ENCODE data around the gene ADNP2. TPM values are rescaled to one million over a fixed set of nuclear protein-coding genes. Genes with fewer than 3 reads are reported as not detected.

Gene ADNP2
- total and polyA plus RNA-seq, 2 of the 13 experiments (the other 11 are each of a cell fraction or from before 2014, with no cell fraction given): 10.8 to 25.5 TPM

GRCh38 chr18:80180778-80181564 is 71.9 kb downstream of the ADNP2 start (continued):
- TF ChIP-seq, protein P1, sequence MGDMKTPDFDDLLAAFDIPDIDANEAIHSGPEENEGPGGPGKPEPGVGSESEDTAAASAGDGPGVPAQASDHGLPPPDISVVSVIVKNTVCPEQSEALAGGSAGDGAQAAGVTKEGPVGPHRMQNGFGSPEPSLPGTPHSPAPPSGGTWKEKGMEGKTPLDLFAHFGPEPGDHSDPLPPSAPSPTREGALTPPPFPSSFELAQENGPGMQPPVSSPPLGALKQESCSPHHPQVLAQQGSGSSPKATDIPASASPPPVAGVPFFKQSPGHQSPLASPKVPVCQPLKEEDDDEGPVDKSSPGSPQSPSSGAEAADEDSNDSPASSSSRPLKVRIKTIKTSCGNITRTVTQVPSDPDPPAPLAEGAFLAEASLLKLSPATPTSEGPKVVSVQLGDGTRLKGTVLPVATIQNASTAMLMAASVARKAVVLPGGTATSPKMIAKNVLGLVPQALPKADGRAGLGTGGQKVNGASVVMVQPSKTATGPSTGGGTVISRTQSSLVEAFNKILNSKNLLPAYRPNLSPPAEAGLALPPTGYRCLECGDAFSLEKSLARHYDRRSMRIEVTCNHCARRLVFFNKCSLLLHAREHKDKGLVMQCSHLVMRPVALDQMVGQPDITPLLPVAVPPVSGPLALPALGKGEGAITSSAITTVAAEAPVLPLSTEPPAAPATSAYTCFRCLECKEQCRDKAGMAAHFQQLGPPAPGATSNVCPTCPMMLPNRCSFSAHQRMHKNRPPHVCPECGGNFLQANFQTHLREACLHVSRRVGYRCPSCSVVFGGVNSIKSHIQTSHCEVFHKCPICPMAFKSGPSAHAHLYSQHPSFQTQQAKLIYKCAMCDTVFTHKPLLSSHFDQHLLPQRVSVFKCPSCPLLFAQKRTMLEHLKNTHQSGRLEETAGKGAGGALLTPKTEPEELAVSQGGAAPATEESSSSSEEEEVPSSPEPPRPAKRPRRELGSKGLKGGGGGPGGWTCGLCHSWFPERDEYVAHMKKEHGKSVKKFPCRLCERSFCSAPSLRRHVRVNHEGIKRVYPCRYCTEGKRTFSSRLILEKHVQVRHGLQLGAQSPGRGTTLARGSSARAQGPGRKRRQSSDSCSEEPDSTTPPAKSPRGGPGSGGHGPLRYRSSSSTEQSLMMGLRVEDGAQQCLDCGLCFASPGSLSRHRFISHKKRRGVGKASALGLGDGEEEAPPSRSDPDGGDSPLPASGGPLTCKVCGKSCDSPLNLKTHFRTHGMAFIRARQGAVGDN (CRISPR knock-in tag; IDR thresholded peaks at IDR 0.05): no peak
- TF ChIP-seq KMT2A (CRISPR knock-in tag; IDR thresholded peaks at IDR 0.05) (no peak), ZNF44 (CRISPR knock-in tag; IDR thresholded peaks at IDR 0.05) (no peak)

GRCh38 chr18:80181642-80182461 is 72.8 kb downstream of the ADNP2 start:
- peaks cover 13% of the 10 kb centered on the region for H3K4me1 ChIP-seq (ENCODE audit: insufficient read depth, low read length)
- ATAC-seq (peak; percentile 57), DNase-seq (ENCODE audit: low spot score) (peak; percentile 33), FAIRE-seq (no peak)
- WGBS (ENCODE audit: low lambda C conversion rate): 69% methylated on average over 11 of the region's 12 CpGs
- ChIA-PET POLR2A (no interaction called here), CTCF (ENCODE audit: low intra/inter-chr PET ratio, low total read pairs) (no interaction called here)
- H2AFZ ChIP-seq (ENCODE audit: low read length): no peak overlapping the region
- H3K9ac ChIP-seq (ENCODE audit: insufficient read depth, low read depth, low read length): no peak overlapping the region
- no peaks in the 10 kb centered on the region for H3K79me2 ChIP-seq (ENCODE audit: insufficient read depth, low read length)
- H3K27ac ChIP-seq (ENCODE audit: extremely low read length, insufficient read depth, low read length): no peak overlapping the region
- in situ Hi-C loops (cut with HindIII; ENCODE audit: extremely low pct_ligation_motif_present, low pct_unique_long_range_greater_than_20kb): no loop called here
- intact Hi-C loops (cut with micrococcal nuclease; ENCODE audit: unreplicated experiment): no loop called here
- H3K9me3 ChIP-seq (ENCODE audit: low read length): no peaks in the 10 kb centered on the region
- H3K4me3 ChIP-seq (replicated peaks in 1 of 3; ENCODE audit: insufficient read depth in 1 of 3, low read depth in 2 of 3, low read length in 3 of 3): no peak overlapping the region
- H3K36me3 ChIP-seq (replicated peaks in 1 of 2; ENCODE audit: control insufficient read depth in 1 of 2, insufficient read depth in 2 of 2, low read length in 2 of 2): no peaks in the 10 kb centered on the region
- no peaks in the 10 kb centered on the region for H4K20me1 ChIP-seq (ENCODE audit: insufficient read depth, low read length)
- H3K4me2 ChIP-seq (ENCODE audit: low read depth, low read length): no peak overlapping the region
- BruUV-seq (replicated peaks): no TSS peak
- no peaks in the 10 kb centered on the region for H3K27me3 ChIP-seq (ENCODE audit: control insufficient read depth in 1 of 2, insufficient read depth in 2 of 2, low read length in 2 of 2)
- TF ChIP-seq RARA (CRISPR knock-in tag; IDR thresholded peaks at IDR 0.05): 0 out of 2 replicates have a peak, but pooled peaks have one; percentile 33
- TF ChIP-seq SKI (IDR thresholded peaks at IDR 0.05; ENCODE audit: partially characterized antibody): peak; percentile 39
- TF ChIP-seq CEBPB (IDR thresholded peaks at IDR 0.05; ENCODE audit: borderline replicate concordance, low read depth, low read length): peak; percentile 61; the same call in 1 of the 2 replicates
- TF ChIP-seq, protein P2, sequence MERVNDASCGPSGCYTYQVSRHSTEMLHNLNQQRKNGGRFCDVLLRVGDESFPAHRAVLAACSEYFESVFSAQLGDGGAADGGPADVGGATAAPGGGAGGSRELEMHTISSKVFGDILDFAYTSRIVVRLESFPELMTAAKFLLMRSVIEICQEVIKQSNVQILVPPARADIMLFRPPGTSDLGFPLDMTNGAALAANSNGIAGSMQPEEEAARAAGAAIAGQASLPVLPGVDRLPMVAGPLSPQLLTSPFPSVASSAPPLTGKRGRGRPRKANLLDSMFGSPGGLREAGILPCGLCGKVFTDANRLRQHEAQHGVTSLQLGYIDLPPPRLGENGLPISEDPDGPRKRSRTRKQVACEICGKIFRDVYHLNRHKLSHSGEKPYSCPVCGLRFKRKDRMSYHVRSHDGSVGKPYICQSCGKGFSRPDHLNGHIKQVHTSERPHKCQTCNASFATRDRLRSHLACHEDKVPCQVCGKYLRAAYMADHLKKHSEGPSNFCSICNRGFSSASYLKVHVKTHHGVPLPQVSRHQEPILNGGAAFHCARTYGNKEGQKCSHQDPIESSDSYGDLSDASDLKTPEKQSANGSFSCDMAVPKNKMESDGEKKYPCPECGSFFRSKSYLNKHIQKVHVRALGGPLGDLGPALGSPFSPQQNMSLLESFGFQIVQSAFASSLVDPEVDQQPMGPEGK (CRISPR knock-in tag; IDR thresholded peaks at IDR 0.05): 0 out of 2 replicates have a peak, but pooled peaks have one; percentile 48
- TF ChIP-seq, protein P3, sequence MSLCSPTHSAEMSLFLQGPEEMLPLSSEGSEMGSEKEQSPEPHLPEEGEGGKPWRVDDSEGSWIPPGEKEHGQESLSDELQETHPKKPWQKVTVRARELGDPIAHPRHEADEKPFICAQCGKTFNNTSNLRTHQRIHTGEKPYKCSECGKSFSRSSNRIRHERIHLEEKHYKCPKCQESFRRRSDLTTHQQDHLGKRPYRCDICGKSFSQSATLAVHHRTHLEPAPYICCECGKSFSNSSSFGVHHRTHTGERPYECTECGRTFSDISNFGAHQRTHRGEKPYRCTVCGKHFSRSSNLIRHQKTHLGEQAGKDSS (CRISPR knock-in tag; IDR thresholded peaks at IDR 0.05; ENCODE audit: borderline replicate concordance, low read depth): peak; percentile 62; the same call in 1 of the 2 replicates
- TF ChIP-seq, protein P4, sequence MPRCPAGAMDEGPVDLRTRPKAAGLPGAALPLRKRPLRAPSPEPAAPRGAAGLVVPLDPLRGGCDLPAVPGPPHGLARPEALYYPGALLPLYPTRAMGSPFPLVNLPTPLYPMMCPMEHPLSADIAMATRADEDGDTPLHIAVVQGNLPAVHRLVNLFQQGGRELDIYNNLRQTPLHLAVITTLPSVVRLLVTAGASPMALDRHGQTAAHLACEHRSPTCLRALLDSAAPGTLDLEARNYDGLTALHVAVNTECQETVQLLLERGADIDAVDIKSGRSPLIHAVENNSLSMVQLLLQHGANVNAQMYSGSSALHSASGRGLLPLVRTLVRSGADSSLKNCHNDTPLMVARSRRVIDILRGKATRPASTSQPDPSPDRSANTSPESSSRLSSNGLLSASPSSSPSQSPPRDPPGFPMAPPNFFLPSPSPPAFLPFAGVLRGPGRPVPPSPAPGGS (CRISPR knock-in tag; IDR thresholded peaks at IDR 0.05): no peak
- no peak for TF ChIP-seq CBX5 (CRISPR knock-in tag; IDR thresholded peaks at IDR 0.05; ENCODE audit: borderline replicate concordance)
- TF ChIP-seq ZSCAN31 (CRISPR knock-in tag; IDR thresholded peaks at IDR 0.05; ENCODE audit: low read depth): no peak
